HepG2 (cell line): ENCODE measurements around the gene P2RY8. TPM values are rescaled to one million over a fixed set of nuclear protein-coding genes. Genes with fewer than 3 reads are reported as not detected.

Experiments
- ARID5B ChIP-seq: IDR thresholded peaks from 2 replicates; pipeline ENCODE4 v1.4.0; 2020; ENCODE audit warnings: mild to moderate bottlenecking, missing genetic modification reagents
- ARNT ChIP-seq: fragments of 450-650 bp; IDR thresholded peaks from 2 replicates; pipeline ENCODE4 v1.6.1; 2017
- FOXK1 ChIP-seq: sonication (generic); formaldehyde crosslinking; IDR thresholded peaks from 2 replicates; pipeline ENCODE4 v1.4.0; 2020; ENCODE audit warnings: low read depth, missing genetic modification reagents, borderline replicate concordance
- KDM3A ChIP-seq: IDR thresholded peaks from 2 replicates; pipeline ENCODE4 v1.6.1; 2018; ENCODE audit warnings: low read depth, missing compliant biosample characterization
- YY1 ChIP-seq: IDR thresholded peaks from 2 replicates; pipeline ENCODE4 v1.6.1; 2011; ENCODE audit warnings: low read length, low read depth, moderate library complexity, mild to moderate bottlenecking; ENCODE audit not compliant: insufficient read depth, insufficient replicate concordance
- ZMYM4 ChIP-seq: sonication (generic); formaldehyde crosslinking; IDR thresholded peaks from 2 replicates; pipeline ENCODE4 v1.8.1; 2023; ENCODE audit warnings: mild to moderate bottlenecking, missing genetic modification reagents
- ZNF292 ChIP-seq: sonication (generic); formaldehyde crosslinking; IDR thresholded peaks from 2 replicates; pipeline ENCODE4 v1.8.1; 2022; ENCODE audit warnings: mild to moderate bottlenecking, low read depth, missing genetic modification reagents, borderline replicate concordance
- ZNF552 ChIP-seq: sonication (generic); formaldehyde crosslinking; IDR thresholded peaks from 2 replicates; pipeline ENCODE4 v1.9.0; 2022; ENCODE audit warnings: missing genetic modification reagents, mild to moderate bottlenecking, borderline replicate concordance
- ZNF558 ChIP-seq: sonication (generic); formaldehyde crosslinking; IDR thresholded peaks from 2 replicates; pipeline ENCODE4 v1.9.0; 2022; ENCODE audit warnings: mild to moderate bottlenecking, missing genetic modification reagents, borderline replicate concordance
- ZNF615 ChIP-seq: sonication (generic); formaldehyde crosslinking; IDR thresholded peaks from 2 replicates; pipeline ENCODE4 v1.5.0; 2020; ENCODE audit warnings: mild to moderate bottlenecking, missing genetic modification reagents, borderline replicate concordance
- ZNF883 ChIP-seq: sonication (generic); formaldehyde crosslinking; IDR thresholded peaks from 2 replicates; pipeline ENCODE4 v1.5.1; 2020; ENCODE audit warnings: mild to moderate bottlenecking, missing genetic modification reagents; ENCODE audit errors: not compliant biosample characterization
- polyA plus RNA-seq, 8 experiments: library from polyadenylated mRNA; depleted of rRNA in 3 of 8; stranded (reverse) in 7 of 8; unstranded in 1 of 8; fragments of >200 nt; fragmentation: Illumina TruSeq in 4 of 8; extraction: Trizol in 4 of 8; gene quantifications; 2 replicates each; pipeline versions ENCODE4 v1.2.1 to v1.2.3, GENCODE V29; 2011 to 2016; ENCODE audit warnings: low read depth in 4 of 8, missing spikeins in 1 of 8, mixed read lengths in 1 of 8; ENCODE audit not compliant: insufficient read depth in 1 of 8
- total RNA-seq, 5 experiments: library from RNA; depleted of rRNA; stranded (reverse); fragments of >200 nt; fragmentation: Illumina TruSeq; extraction: Trizol; gene quantifications; 2 replicates each; pipeline ENCODE4 v1.2.3, GENCODE V29; 2016; ENCODE audit warnings: low read depth in 1 of 5
- TF ChIP-seq, protein P1 (sequence below): sonication (generic); formaldehyde crosslinking; IDR thresholded peaks from 2 replicates; pipeline ENCODE4 v1.4.0; 2020; ENCODE audit warnings: missing genetic modification reagents, borderline replicate concordance
- TF ChIP-seq, protein P2 (sequence below): sonication (generic); formaldehyde crosslinking; IDR thresholded peaks from 2 replicates; pipeline ENCODE4 v1.4.0; 2020; ENCODE audit warnings: missing genetic modification reagents
- TF ChIP-seq, protein P3 (sequence below): sonication (generic); formaldehyde crosslinking; IDR thresholded peaks from 2 replicates; pipeline ENCODE4 v1.4.0; 2020; ENCODE audit warnings: missing genetic modification reagents

Gene P2RY8
- total and polyA plus RNA-seq, 2 of the 13 experiments (the other 11 are each of a cell fraction or from before 2014, with no cell fraction given) = 1.0 to 1.3 TPM

DNA sequence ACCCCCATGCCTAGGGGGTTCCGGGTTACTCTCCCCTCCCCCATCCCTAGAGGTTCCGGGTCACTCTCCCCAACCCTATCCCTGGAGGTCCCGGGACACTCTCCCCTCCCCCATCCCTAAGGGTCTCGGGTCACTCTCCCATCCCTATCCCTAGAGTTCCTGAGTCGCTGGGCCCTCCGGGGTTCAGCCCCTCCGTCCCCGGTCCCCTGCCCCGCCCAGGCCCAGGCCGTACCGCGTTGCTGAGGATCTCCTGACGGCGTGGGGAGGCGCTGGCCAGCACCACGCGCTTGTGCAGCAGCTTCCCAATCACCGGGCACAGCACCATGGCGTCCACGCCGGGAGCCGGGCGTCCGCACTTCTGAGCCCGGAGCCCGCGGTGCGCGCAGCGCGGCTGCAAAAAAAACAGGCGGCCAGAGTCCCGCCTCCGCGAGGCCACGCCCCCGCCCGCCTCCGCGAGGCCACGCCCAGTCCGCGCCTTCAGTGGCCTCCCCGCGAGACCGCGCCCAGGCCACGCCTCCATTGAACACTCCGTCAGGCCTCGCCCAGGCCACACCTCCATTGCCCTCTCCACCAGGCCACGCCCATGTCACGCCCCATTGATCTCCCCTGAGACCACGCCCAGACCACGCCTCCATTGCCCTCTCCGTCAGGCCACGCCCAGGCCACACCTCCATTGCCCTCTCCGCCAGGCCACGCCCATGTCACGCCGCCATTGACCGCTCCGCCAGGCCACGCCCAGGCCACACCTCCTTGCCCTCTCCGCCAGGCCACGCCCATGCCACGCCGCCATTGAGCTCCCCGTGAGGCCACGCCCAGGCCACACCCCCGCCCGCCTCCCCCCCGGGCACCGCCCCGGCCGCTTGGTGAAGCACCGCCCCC is 84.2 kb downstream of the P2RY8 start, which contains the start of gene ASMTL (continued):
- TF ChIP-seq ZNF558 (CRISPR knock-in tag) (no peak; the same call in 1 of the 2 replicates), ZMYM4 (CRISPR knock-in tag) (peak; percentile 49; the same call in 1 of the 2 replicates), ARNT (no peak), KDM3A (CRISPR knock-in tag) (no peak), ZNF615 (CRISPR knock-in tag) (no peak), ZNF552 (CRISPR knock-in tag) (no peak), ZNF883 (CRISPR knock-in tag) (no peak), FOXK1 (CRISPR knock-in tag) (0 out of 2 replicates have a peak, but pooled peaks have one; percentile 13), ARID5B (no peak), ZNF292 (no peak), YY1 (peak; percentile 83)
- TF ChIP-seq, protein P1, sequence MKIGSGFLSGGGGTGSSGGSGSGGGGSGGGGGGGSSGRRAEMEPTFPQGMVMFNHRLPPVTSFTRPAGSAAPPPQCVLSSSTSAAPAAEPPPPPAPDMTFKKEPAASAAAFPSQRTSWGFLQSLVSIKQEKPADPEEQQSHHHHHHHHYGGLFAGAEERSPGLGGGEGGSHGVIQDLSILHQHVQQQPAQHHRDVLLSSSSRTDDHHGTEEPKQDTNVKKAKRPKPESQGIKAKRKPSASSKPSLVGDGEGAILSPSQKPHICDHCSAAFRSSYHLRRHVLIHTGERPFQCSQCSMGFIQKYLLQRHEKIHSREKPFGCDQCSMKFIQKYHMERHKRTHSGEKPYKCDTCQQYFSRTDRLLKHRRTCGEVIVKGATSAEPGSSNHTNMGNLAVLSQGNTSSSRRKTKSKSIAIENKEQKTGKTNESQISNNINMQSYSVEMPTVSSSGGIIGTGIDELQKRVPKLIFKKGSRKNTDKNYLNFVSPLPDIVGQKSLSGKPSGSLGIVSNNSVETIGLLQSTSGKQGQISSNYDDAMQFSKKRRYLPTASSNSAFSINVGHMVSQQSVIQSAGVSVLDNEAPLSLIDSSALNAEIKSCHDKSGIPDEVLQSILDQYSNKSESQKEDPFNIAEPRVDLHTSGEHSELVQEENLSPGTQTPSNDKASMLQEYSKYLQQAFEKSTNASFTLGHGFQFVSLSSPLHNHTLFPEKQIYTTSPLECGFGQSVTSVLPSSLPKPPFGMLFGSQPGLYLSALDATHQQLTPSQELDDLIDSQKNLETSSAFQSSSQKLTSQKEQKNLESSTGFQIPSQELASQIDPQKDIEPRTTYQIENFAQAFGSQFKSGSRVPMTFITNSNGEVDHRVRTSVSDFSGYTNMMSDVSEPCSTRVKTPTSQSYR (CRISPR knock-in tag) = peak; percentile 81
- TF ChIP-seq, protein P2, sequence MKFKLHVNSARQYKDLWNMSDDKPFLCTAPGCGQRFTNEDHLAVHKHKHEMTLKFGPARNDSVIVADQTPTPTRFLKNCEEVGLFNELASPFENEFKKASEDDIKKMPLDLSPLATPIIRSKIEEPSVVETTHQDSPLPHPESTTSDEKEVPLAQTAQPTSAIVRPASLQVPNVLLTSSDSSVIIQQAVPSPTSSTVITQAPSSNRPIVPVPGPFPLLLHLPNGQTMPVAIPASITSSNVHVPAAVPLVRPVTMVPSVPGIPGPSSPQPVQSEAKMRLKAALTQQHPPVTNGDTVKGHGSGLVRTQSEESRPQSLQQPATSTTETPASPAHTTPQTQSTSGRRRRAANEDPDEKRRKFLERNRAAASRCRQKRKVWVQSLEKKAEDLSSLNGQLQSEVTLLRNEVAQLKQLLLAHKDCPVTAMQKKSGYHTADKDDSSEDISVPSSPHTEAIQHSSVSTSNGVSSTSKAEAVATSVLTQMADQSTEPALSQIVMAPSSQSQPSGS (CRISPR knock-in tag) = peak; percentile 14; the same call in 1 of the 2 replicates
- TF ChIP-seq, protein P3, sequence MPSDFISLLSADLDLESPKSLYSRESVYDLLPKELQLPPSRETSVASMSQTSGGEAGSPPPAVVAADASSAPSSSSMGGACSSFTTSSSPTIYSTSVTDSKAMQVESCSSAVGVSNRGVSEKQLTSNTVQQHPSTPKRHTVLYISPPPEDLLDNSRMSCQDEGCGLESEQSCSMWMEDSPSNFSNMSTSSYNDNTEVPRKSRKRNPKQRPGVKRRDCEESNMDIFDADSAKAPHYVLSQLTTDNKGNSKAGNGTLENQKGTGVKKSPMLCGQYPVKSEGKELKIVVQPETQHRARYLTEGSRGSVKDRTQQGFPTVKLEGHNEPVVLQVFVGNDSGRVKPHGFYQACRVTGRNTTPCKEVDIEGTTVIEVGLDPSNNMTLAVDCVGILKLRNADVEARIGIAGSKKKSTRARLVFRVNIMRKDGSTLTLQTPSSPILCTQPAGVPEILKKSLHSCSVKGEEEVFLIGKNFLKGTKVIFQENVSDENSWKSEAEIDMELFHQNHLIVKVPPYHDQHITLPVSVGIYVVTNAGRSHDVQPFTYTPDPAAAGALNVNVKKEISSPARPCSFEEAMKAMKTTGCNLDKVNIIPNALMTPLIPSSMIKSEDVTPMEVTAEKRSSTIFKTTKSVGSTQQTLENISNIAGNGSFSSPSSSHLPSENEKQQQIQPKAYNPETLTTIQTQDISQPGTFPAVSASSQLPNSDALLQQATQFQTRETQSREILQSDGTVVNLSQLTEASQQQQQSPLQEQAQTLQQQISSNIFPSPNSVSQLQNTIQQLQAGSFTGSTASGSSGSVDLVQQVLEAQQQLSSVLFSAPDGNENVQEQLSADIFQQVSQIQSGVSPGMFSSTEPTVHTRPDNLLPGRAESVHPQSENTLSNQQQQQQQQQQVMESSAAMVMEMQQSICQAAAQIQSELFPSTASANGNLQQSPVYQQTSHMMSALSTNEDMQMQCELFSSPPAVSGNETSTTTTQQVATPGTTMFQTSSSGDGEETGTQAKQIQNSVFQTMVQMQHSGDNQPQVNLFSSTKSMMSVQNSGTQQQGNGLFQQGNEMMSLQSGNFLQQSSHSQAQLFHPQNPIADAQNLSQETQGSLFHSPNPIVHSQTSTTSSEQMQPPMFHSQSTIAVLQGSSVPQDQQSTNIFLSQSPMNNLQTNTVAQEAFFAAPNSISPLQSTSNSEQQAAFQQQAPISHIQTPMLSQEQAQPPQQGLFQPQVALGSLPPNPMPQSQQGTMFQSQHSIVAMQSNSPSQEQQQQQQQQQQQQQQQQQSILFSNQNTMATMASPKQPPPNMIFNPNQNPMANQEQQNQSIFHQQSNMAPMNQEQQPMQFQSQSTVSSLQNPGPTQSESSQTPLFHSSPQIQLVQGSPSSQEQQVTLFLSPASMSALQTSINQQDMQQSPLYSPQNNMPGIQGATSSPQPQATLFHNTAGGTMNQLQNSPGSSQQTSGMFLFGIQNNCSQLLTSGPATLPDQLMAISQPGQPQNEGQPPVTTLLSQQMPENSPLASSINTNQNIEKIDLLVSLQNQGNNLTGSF = 0 out of 2 replicates have a peak, but pooled peaks have one; percentile 24
